GM18951 (cell line): ENCODE results near the gene CCDC138.

Experiments
- POLR2A ChIP-seq: IDR thresholded peaks from 4 replicates; pipeline ENCODE4 v1.6.1; 2011; ENCODE audit warnings: mild to moderate bottlenecking; ENCODE audit not compliant: insufficient read length, insufficient read depth; ENCODE audit errors: extremely low read depth
- in situ Hi-C: fragments of 300-500 bp; cut with MboI; formaldehyde crosslinking; loops from one replicate; pipeline ENCODE4 v1.12.0; 2022; ENCODE audit warnings: low sequenced_read_pairs, mixed read lengths, inconsistent platforms; ENCODE audit not compliant: unreplicated experiment

Gene CCDC138

DNA sequence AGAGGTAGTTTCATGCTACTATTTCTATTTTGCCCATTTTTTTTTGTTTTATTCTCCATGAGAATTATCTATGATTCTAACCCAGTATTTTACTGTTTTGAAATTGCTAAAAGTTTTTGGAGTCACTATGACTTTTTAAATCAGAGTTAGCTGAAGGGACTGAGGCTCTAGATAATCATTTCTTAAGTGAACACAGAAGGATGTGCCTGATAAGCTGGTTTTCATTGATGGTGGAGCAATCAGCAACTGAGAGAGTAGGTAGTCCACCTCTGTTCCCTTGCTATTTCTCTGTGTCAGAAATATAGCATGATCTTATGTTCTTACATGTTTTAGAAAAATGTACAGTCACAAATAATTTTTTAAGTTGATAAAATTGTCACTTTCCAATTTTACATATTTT, 59.4 kb downstream of the CCDC138 start:
- TF ChIP-seq POLR2A: no peak
- in situ Hi-C loops: no loop called here

DNA sequence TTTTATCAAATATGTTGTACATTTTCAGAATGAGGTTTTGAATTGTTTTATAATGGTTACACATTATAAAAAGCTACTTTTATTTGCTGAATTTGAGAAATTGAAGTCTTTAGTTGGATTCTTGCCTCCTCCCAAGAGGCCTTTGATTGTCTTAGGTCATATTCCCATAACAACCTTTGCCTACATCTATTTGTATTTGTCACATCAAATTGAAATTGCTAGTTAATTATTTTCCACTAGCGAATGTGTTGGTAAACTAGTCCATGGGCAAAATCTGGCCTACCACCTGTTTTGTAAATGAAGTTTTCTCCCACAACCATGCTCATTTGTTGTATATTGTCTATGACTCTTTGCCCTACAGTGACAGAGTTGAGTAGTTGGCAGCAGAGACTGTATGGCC, 60.4 kb downstream of the CCDC138 start:
- no peak for TF ChIP-seq POLR2A
- in situ Hi-C loops: no loop called here

DNA sequence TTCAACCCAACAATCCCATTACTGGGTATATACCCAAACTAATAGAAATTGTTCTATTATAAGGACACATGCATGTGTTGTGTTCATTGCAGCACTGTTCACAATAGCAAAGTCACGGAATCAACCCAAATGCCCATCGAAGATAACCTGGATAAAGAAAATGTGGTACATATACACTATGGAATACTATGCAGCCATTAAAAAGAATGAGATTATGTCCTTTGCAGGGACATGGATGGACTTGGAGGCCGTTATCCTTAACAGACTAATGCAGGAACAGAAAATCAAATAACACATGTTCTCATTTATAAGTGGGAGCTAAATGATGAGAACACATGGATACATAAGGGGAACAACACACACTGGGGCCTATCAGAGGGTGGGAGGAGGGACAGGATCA, 65.8 kb downstream of the CCDC138 start:
- in situ Hi-C loops: no loop called here
- TF ChIP-seq POLR2A: no peak

DNA sequence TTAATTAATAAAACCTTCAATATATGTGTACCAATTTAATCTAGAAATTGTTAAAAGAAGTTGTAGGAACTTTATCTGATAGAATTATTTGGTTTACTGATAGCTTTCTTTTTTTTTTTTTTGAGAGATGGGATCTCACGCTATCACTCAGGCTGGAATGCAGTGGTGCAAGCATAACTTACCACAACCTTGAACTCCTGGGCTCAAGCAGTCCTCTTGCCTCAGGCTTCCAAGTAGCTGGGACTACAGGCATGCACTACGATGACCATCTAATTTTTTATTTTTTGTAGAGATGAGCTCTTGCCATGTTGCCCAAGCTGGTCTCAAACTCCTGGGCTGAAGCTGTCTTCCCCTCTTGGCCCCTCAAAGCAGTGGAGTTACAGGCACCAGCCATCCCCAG, 66.8 kb downstream of the CCDC138 start:
- in situ Hi-C loops: no loop called here
- TF ChIP-seq POLR2A: no peak

DNA sequence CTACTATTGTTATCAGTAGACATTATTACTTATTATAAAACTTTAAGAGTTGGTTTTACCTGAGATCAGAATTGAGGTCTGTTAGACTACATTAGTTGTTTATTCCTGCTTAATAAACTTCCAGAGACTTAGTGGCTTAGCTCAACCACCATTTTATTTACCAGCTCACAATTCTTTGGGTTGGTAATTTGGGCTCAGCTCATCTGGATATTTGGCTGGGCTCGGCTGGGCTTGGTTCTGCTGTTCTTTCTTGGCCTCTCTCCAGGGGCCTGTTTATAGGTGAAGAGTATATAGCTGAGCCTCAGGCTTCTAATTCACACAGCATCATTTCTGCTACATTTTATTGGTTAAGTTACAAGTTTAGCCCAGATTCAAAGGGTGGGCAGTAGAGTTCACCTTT, 67.9 kb downstream of the CCDC138 start:
- TF ChIP-seq POLR2A: no peak
- in situ Hi-C loops: no loop called here

DNA sequence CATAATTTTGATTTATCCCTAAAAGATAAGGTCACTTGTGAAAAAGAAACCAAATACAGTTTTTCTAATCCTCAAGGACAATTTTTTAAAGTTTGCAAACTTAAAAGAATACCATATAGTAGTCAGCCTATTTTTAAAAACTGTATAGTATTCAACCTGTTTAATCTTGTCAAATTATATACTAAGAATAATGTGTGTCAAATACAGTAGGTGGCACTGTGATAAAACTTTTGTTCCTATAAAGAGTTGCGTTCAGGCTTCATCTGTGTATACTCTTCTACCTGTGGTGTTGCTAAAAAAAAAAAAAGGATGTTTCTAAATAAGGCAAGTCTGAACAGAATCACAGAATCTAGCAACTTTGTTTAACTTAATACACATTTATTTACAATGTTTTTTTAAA, 68.6 kb downstream of the CCDC138 start:
- TF ChIP-seq POLR2A: no peak
- in situ Hi-C loops: no loop called here

DNA sequence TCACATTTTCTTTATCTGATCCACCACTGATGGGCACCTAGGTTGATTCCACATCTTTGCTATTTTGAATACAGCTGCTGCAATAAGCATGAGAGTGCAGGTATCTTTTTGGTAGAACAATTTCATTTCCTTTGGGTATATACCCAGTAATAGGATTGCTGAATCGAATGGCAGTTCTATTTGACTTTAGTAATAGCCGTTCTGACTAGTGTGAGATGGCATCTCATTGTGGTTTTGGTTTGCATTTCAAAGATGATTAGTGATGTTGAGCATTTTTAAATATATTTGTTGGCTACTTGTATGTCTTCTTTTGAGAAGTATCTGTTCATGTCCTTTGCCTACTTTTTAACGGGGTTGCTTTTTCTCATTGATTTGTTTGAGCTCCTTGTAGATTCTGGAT, 72.3 kb downstream of the CCDC138 start:
- in situ Hi-C loops: no loop called here
- TF ChIP-seq POLR2A: no peak

DNA sequence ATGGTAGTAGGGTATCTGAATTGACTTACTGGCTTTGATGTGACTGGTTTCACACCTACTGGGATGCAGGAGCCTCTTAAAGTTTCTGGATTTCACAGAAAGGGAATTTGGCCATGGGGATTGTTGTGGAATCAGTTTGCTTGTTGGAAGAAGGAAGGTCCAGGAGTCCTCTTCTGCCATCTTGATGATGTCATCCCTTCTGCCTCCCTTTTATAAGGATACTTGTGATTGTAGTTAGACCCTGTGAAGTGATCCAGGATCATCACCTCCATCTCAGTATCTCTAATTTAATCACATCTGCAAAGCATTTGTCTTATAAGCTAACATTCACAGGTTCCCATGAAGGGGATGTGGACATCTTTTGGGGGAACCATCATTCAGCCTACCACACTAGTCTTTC, 79.5 kb downstream of the CCDC138 start:
- in situ Hi-C loops: no loop called here
- TF ChIP-seq POLR2A: no peak

DNA sequence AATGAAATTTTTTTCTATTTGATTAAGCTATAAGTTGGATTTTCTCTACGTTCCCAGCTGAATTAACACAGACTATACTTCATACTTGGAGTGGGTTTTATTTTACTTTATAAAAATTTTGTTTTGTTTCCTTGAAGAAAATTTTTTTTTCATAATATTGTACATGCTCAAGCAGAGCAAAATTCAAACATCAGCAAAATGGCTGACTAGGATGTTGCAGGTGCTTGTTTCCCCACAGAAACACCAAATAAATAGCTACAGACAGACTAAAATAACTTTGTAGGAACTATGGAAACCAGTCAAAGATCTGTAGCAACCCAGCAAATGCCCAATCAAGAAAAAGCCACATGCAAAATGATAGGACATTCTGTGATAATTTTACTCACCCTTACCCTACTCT, 82.3 kb downstream of the CCDC138 start:
- no peak for TF ChIP-seq POLR2A
- in situ Hi-C loops: no loop called here

DNA sequence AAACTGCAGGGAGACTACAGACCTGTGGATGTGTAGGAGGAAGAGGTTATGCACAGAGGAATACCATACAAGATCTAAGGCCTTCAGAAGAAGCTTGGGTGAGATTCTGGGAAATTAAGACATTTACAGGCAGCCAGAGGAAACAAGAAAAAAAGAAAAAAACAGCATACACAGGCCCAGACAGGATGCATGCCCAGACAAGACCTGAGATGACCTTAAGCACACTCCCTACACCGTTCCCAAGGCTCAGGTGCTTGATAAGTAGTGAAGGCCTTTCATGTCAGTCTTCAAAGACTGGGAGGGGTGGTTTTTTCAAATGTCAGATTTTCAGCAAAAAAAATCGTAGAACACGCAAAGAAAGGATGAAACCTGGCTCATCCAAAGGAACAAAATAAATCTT, 83.0 kb downstream of the CCDC138 start:
- in situ Hi-C loops: no loop called here

DNA sequence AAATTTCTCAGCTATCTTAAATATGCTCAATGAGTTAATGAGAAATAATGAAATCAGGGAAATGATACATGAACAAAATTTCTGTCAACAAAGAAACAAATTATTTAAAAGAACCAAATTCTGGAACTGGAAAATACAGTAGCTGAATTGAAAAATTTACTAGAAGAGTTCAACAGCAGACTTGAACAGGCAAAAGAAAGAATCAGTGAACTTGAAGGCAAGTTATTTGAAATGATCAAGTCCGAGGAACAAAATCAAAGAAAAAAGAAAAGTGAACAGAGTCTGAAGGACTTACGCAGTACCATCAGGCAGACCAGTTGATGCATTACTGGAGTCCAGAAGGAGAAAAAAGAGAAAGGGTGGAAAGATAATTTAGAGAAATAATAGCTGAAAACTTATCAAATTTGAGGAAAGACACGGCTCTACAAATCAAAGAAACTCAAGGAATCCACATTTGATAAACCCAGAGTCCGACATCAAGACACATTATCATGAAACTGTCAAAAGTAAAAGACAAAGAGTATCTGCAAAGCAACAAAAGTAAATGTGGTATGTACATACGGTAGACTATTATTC, 83.6 kb downstream of the CCDC138 start:
- TF ChIP-seq POLR2A: no peak
- in situ Hi-C loops: no loop called here

More for the DNA sequence above, 83.0 kb downstream of the CCDC138 start:
- TF ChIP-seq POLR2A: no peak

DNA sequence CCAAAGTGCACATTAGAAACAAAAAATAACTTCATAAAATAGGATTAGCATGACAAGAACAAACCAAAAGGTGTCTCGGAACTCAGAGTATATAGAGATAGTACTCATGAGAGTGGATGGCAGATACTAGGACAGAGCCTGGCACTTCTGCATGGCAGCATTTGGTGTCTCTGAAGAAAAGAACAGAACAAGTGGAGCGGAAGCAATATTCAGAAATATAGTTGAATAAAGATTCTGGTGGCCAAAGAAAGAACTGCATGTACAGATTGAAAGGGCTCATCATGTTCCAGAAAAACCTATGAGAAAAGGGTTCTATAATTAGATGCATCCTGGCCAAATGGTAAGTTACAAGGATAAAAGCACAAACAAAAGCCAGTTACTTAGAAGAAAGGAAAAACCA, 90.9 kb downstream of the CCDC138 start:
- no peak for TF ChIP-seq POLR2A
- in situ Hi-C loops: no loop called here

DNA sequence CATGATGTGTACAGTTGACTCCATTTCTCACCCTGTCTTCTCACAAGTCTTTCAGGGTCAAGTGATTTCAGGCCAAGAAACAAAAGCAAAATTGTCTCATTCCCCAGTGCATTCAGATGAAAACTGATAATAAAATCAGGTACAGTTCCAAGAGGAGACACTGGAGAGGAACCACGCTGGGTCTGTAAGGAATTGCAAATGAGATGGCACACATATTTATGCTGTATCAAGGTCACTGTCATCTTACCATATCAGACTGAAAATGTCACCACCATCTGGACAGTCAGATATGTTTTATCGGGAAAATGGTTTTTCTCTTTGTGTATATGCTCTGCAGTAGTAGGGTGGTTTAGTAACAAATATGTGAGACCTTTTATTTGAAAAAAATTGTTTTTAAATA, 91.7 kb downstream of the CCDC138 start:
- in situ Hi-C loops: no loop called here
- no peak for TF ChIP-seq POLR2A

DNA sequence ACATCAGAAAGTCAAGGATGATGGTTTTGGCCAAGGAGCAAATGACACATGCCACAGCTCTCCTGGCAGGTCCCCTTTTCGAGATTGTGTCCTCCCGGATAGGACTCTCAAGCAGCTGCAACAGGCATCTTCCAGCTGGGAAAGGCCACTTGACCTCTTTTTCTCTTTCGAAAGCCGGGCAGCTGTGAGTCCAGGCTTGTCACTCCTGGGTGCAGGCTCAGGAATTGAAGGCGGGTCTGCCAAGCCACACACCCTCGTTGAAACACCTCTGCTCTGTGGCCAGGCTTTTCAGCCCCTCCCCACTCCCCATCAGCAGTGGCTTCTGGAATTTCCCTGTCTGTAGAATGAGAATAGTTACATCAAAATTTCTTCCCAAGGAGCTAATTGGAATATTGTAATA, 98.0 kb downstream of the CCDC138 start:
- in situ Hi-C loops: no loop called here
- no peak for TF ChIP-seq POLR2A

DNA sequence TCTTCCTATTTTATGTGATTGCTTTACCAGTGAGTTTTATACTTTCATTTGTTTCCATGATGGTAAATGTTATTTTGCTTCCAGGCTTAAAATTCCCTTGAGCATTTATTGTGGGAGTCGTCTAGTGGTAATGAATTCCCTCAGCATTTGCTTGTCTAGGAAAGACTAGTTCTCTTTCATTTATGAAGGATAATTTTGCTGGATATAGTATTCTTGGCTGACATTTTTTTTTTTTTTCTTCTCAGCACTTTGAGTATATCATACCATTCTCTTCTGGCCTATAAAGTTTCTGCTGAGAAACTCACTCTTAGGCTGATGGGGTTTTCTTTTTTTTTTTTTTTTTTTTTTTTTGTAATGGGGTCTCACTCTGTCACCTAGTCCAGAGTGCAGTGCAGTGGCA, 103.3 kb downstream of the CCDC138 start:
- TF ChIP-seq POLR2A: no peak
- in situ Hi-C loops: no loop called here
